ENCODE data around the gene SWT1. TPM values are rescaled to one million over a fixed set of nuclear protein-coding genes. Genes with fewer than 3 reads are reported as not detected.
"Not testable (repeated sequence)": the region's sequence is repeated elsewhere in the genome, so short reads cannot be mapped to it uniquely, and the experiment has no call there.

Gene SWT1
- total and polyA plus RNA-seq, 9 of the 15 experiments (the other 6 are each of a cell fraction or from before 2014, with no cell fraction given): 1.5 to 3.4 (median 2.3) TPM

- H3K9me1 ChIP-seq (ENCODE audit: control insufficient read depth, insufficient read depth, low read length); CTCF ChIA-PET (ENCODE audit: low intra/inter-chr PET ratio); H3K27ac ChIP-seq (ENCODE audit: extremely low read depth, low read depth, low read length); H4K20me1 ChIP-seq (replicated peaks; ENCODE audit: control insufficient read depth, insufficient read depth, low read length); FAIRE-seq; ATAC-seq; H3K36me3 ChIP-seq (ENCODE audit: control insufficient read depth, insufficient read depth, low read length); H3K27me3 ChIP-seq (ENCODE audit: control insufficient read depth in 2 of 2, insufficient read depth in 2 of 2, low read length in 2 of 2); H3K4me3 ChIP-seq; H3K4me2 ChIP-seq (ENCODE audit: insufficient read depth, low read length); POLR2A ChIA-PET; H3K9me3 ChIP-seq (replicated peaks; ENCODE audit: control insufficient read depth, insufficient read depth, low read depth, low read length); BruUV-seq (replicated peaks); in situ Hi-C loops (cut with MboI); H3K79me2 ChIP-seq (ENCODE audit: control insufficient read depth, insufficient read depth, low read length); intact Hi-C loops (cut with micrococcal nuclease); H2AFZ ChIP-seq (ENCODE audit: low read depth, low read length); H3K9ac ChIP-seq (ENCODE audit: insufficient read depth in 1 of 2, low read depth in 2 of 2, low read length in 2 of 2); DNase-seq (ENCODE audit: extremely low read depth in 1 of 4, low spot score in 3 of 4): not testable (repeated sequence)
- TF ChIP-seq ZNF354B (CRISPR knock-in tag; IDR thresholded peaks at IDR 0.05): peak; percentile 66; the same call in 1 of the 2 replicates
- TF ChIP-seq ZNF507 (tag; conservative IDR thresholded peaks at IDR 0.05): peak; percentile 93
- WGBS (ENCODE audit: insufficient coverage, low coverage, missing lambda C conversion rate): 100% methylated on average over 1 of the region's 6 CpGs
- H3K4me1 ChIP-seq (replicated peaks in 1 of 2; ENCODE audit: control insufficient read depth in 2 of 2, insufficient read depth in 2 of 2, low read length in 2 of 2): peaks cover 0 to 13% of the 10 kb centered on the region in 2 experiments; a peak in 2 of 5 replicates
These were observed 98.6 kb downstream of the SWT1 start for GRCh38 chr1:185255595-185255994.

GRCh38 chr1:185257116-185257949 is 100.4 kb downstream of the SWT1 start:
- H4K20me1 ChIP-seq (replicated peaks; ENCODE audit: control insufficient read depth, insufficient read depth, low read length); H3K79me2 ChIP-seq (ENCODE audit: control insufficient read depth, insufficient read depth, low read length); H2AFZ ChIP-seq (ENCODE audit: low read depth, low read length); intact Hi-C loops (cut with micrococcal nuclease); H3K4me2 ChIP-seq (ENCODE audit: insufficient read depth, low read length); H3K4me3 ChIP-seq; POLR2A ChIA-PET; ATAC-seq; H3K9ac ChIP-seq (ENCODE audit: insufficient read depth in 1 of 2, low read depth in 2 of 2, low read length in 2 of 2); in situ Hi-C loops (cut with MboI); H3K27ac ChIP-seq (ENCODE audit: extremely low read depth, low read depth, low read length); CTCF ChIA-PET (ENCODE audit: low intra/inter-chr PET ratio); FAIRE-seq; H3K27me3 ChIP-seq (ENCODE audit: control insufficient read depth in 2 of 2, insufficient read depth in 2 of 2, low read length in 2 of 2); BruUV-seq (replicated peaks); H3K9me1 ChIP-seq (ENCODE audit: control insufficient read depth, insufficient read depth, low read length); DNase-seq (ENCODE audit: extremely low read depth in 1 of 4, low spot score in 3 of 4); H3K9me3 ChIP-seq (replicated peaks; ENCODE audit: control insufficient read depth, insufficient read depth, low read depth, low read length); H3K36me3 ChIP-seq (ENCODE audit: control insufficient read depth, insufficient read depth, low read length): not testable (repeated sequence)
- TF ChIP-seq NFIC (IDR thresholded peaks at IDR 0.05) (peak; percentile 71), CHAMP1 (IDR thresholded peaks at IDR 0.05) (peak; percentile 77; the same call in 1 of the 2 replicates), CC2D1A (IDR thresholded peaks at IDR 0.05) (peak; percentile 28; the same call in 1 of the 2 replicates)
- 96% methylated on average over 8 of the region's 32 CpGs for WGBS (ENCODE audit: insufficient coverage, low coverage, missing lambda C conversion rate)
- peaks cover 0 to 13% of the 10 kb centered on the region in 2 experiments; a peak in 2 of 5 replicates for H3K4me1 ChIP-seq (replicated peaks in 1 of 2; ENCODE audit: control insufficient read depth in 2 of 2, insufficient read depth in 2 of 2, low read length in 2 of 2)
